CD8-positive, alpha-beta memory T cell (primary cell): ENCODE measurements around the gene SLC22A3. TPM values are rescaled to one million over a fixed set of nuclear protein-coding genes. Genes with fewer than 3 reads are reported as not detected.

ENCODE experiments used
- CTCF ChIA-PET: fragments of 350-600 bp; sonication (Branson Sonifier 250); formaldehyde crosslinking; loops from one replicate; lab custom pipeline; 2021; ENCODE audit warnings: antibody characterized with exemption; lab: Charles Lee
- POLR2A ChIA-PET: fragments of 350-600 bp; sonication (Branson Sonifier 250); formaldehyde crosslinking; loops from one replicate; lab custom pipeline; 2021; ENCODE audit warnings: antibody characterized with exemption; lab: Charles Lee
- DNase-seq, 5 donors: peaks; one replicate each; pipeline versions ENCODE4 v3.0.0 to v3.0.0-alpha.2; 2020 to 2022; ENCODE audit warnings: mixed read lengths in 1 of 5
- H3K27ac ChIP-seq: one replicate; pipeline ENCODE4 v1.7.0; 2013; ENCODE audit warnings: low read depth, mild to moderate bottlenecking, low read length, moderate library complexity
- H3K27me3 ChIP-seq: 2 replicates; pipeline ENCODE4 v1.7.0; 2013; ENCODE audit warnings: low read length, mild to moderate bottlenecking; ENCODE audit not compliant: insufficient read depth, poor library complexity, severe bottlenecking
- H3K36me3 ChIP-seq: 2 replicates; pipeline ENCODE4 v1.7.0; 2013; ENCODE audit warnings: mild to moderate bottlenecking, low read length, moderate library complexity; ENCODE audit not compliant: insufficient read depth
- H3K4me1 ChIP-seq: 2 replicates; pipeline ENCODE4 v1.7.0; 2013; ENCODE audit warnings: mild to moderate bottlenecking, low read length, moderate library complexity; ENCODE audit not compliant: insufficient read depth
- H3K4me3 ChIP-seq: 2 replicates; pipeline ENCODE4 v1.7.0; 2013; ENCODE audit warnings: mild to moderate bottlenecking, low read length
- H3K9me3 ChIP-seq: 2 replicates; pipeline ENCODE4 v1.7.0; 2013; ENCODE audit warnings: mild to moderate bottlenecking, low read length
- H3K27ac Mint-ChIP-seq, 8 donors: one replicate each; pipeline ENCODE4 v1.8.0; 2020 to 2021; ENCODE audit warnings: mixed read lengths in 8 of 8, mild to moderate bottlenecking in 6 of 8, inconsistent platforms in 3 of 8, moderate library complexity in 3 of 8
- H3K27me3 Mint-ChIP-seq, 2 donors: one replicate each; pipeline ENCODE4 v1.8.0; 2020 to 2021; ENCODE audit warnings: mixed read lengths in 2 of 2, mild to moderate bottlenecking in 1 of 2, moderate library complexity in 1 of 2
- H3K36me3 Mint-ChIP-seq, 3 donors: one replicate each; pipeline ENCODE4 v1.8.0; 2020 to 2021; ENCODE audit warnings: mixed read lengths in 3 of 3, inconsistent platforms in 1 of 3, mild to moderate bottlenecking in 1 of 3
- H3K4me1 Mint-ChIP-seq, 3 donors: one replicate each; pipeline ENCODE4 v1.8.0; 2020 to 2021; ENCODE audit warnings: mixed read lengths in 3 of 3, inconsistent platforms in 1 of 3, mild to moderate bottlenecking in 1 of 3
- H3K4me3 Mint-ChIP-seq, 7 donors: one replicate each; pipeline ENCODE4 v1.8.0; 2020 to 2021; ENCODE audit warnings: mixed read lengths in 7 of 7, mild to moderate bottlenecking in 6 of 7, moderate library complexity in 4 of 7, inconsistent platforms in 2 of 7
- H3K9me3 Mint-ChIP-seq, 5 donors: one replicate each; pipeline ENCODE4 v1.8.0; 2020 to 2022; ENCODE audit warnings: mixed read lengths in 5 of 5, mild to moderate bottlenecking in 3 of 5, moderate library complexity in 2 of 5, inconsistent platforms in 1 of 5
- polyA plus RNA-seq: library from polyadenylated mRNA; unstranded; fragments of 300-500 nt; fragmentation: Illumina TruSeq; gene quantifications from one replicate; pipeline ENCODE4 v1.2.3, GENCODE V29; 2021
- total RNA-seq, 2 experiments: library from RNA; stranded (reverse); gene quantifications; one replicate each; pipeline ENCODE4 v1.2.3, GENCODE V29; 2021

SLC22A3 gene
- total and polyA plus RNA-seq, 3 experiments from 2014 or later: not detected

GRCh38 chr6:160431791-160432404 lies 83.7 kb downstream of the SLC22A3 start:
- no peak overlapping the region for H3K4me3 ChIP-seq
- H3K27me3 Mint-ChIP-seq: peaks cover 15 to 64% of the 10 kb centered on the region in 2 donors
- peaks cover 12 to 13% (median 12%) of the 10 kb centered on the region in 3 donors for H3K4me1 Mint-ChIP-seq
- H3K9me3 Mint-ChIP-seq: no peaks in the 10 kb centered on the region
- H3K27ac ChIP-seq: no peak overlapping the region
- no peaks in the 10 kb centered on the region for H3K9me3 ChIP-seq
- H3K36me3 ChIP-seq: no peaks in the 10 kb centered on the region
- H3K4me1 ChIP-seq: no peaks in the 10 kb centered on the region
- DNase-seq: no peak
- peaks cover 5% of the 10 kb centered on the region for H3K27me3 ChIP-seq
- POLR2A ChIA-PET: interaction anchor here (0.6 kb wide), 1 partner anchor 20 kb away, joined by 3 read pairs; no protein-coding TSS in a partner anchor
- no peaks in the 10 kb centered on the region for H3K36me3 Mint-ChIP-seq
- CTCF ChIA-PET: interaction anchor here (1.4 kb wide), 1 partner anchor 23 kb away, joined by 3 read pairs; no protein-coding TSS in a partner anchor
- no peak overlapping the region for H3K4me3 Mint-ChIP-seq
- no peak overlapping the region for H3K27ac Mint-ChIP-seq

DNA sequence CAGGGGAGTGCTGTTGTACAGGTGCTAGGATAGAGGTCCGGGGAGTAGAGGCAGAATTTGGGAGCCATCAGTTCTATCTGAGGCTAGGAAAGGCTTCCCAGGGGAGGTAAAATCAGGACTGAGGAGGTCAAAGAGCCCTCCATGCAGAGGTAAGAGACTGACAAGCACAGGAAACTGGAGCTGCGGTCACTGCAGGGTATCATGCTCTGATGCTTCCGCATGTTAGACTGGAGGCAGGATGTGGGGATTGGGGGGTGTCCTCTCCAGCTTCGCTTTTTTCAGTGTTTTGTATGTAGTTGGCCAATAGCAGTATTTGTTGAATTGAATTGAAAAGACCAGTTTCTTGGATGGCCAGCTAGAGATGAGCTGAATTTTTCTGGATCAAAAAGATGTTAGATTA lies 87.8 kb downstream of the SLC22A3 start:
- H3K4me3 ChIP-seq: no peak overlapping the region
- Mint-ChIP-seq H3K4me3 (no peak overlapping the region), H3K9me3 (no peaks in the 10 kb centered on the region), H3K27ac (peak overlapping the region in 4 of 8 donors; percentile 15 to 36 (median 16)), H3K36me3 (no peaks in the 10 kb centered on the region), H3K4me1 (peaks cover 12% of the 10 kb centered on the region in 3 donors), H3K27me3 (peaks cover 16 to 51% of the 10 kb centered on the region in 2 donors)
- ChIA-PET POLR2A (no interaction called here), CTCF (no interaction called here)
- DNase-seq: no peak
- H3K27me3 ChIP-seq: no peaks in the 10 kb centered on the region
- no peaks in the 10 kb centered on the region for H3K36me3 ChIP-seq
- H3K27ac ChIP-seq: no peak overlapping the region
- H3K9me3 ChIP-seq: no peaks in the 10 kb centered on the region
- H3K4me1 ChIP-seq: no peaks in the 10 kb centered on the region

- Histone ChIP-seq H3K9me3 (no peaks in the 10 kb centered on the region), H3K27me3 (no peaks in the 10 kb centered on the region), H3K4me3 (no peak overlapping the region), H3K27ac (no peak overlapping the region), H3K4me1 (no peaks in the 10 kb centered on the region), H3K36me3 (no peaks in the 10 kb centered on the region)
- Mint-ChIP-seq H3K4me3 (no peak overlapping the region), H3K36me3 (no peaks in the 10 kb centered on the region), H3K9me3 (no peaks in the 10 kb centered on the region), H3K27ac (no peak overlapping the region), H3K27me3 (peaks cover 11 to 46% of the 10 kb centered on the region in 2 donors), H3K4me1 (peaks cover 12% of the 10 kb centered on the region in 3 donors)
- no peak for DNase-seq
- CTCF ChIA-PET: no interaction called here
- POLR2A ChIA-PET: no interaction called here
Observed at GRCh38 chr6:160437154-160437553, 89.0 kb downstream of the SLC22A3 start.

- peak overlapping the region in 1 of 8 donors; percentile 34 for H3K27ac Mint-ChIP-seq
- POLR2A ChIA-PET: no interaction called here
Observed at GRCh38 chr6:160437775-160438174, 89.6 kb downstream of the SLC22A3 start.

GRCh38 chr6:160438481-160438880 lies 90.3 kb downstream of the SLC22A3 start:
- H3K4me3 ChIP-seq: no peak overlapping the region
- H3K4me1 ChIP-seq: no peaks in the 10 kb centered on the region
- ChIA-PET CTCF (no interaction called here), POLR2A (no interaction called here)
- Mint-ChIP-seq H3K36me3 (no peaks in the 10 kb centered on the region), H3K27ac (no peak overlapping the region), H3K4me1 (peaks cover 12% of the 10 kb centered on the region in 3 donors), H3K9me3 (no peaks in the 10 kb centered on the region), H3K27me3 (peaks cover 12 to 51% of the 10 kb centered on the region in 2 donors), H3K4me3 (no peak overlapping the region)
- no peaks in the 10 kb centered on the region for H3K36me3 ChIP-seq
- DNase-seq: no peak
- no peaks in the 10 kb centered on the region for H3K27me3 ChIP-seq
- no peaks in the 10 kb centered on the region for H3K9me3 ChIP-seq
- H3K27ac ChIP-seq: no peak overlapping the region

More at GRCh38 chr6:160437775-160438174, 89.6 kb downstream of the SLC22A3 start:
- Histone ChIP-seq H3K4me1 (no peaks in the 10 kb centered on the region), H3K27me3 (no peaks in the 10 kb centered on the region), H3K36me3 (no peaks in the 10 kb centered on the region), H3K4me3 (no peak overlapping the region), H3K9me3 (no peaks in the 10 kb centered on the region), H3K27ac (no peak overlapping the region)
- Mint-ChIP-seq H3K4me3 (no peak overlapping the region), H3K9me3 (no peaks in the 10 kb centered on the region), H3K4me1 (peaks cover 12% of the 10 kb centered on the region in 3 donors), H3K36me3 (no peaks in the 10 kb centered on the region), H3K27me3 (peaks cover 12 to 48% of the 10 kb centered on the region in 2 donors)
- CTCF ChIA-PET: no interaction called here
- no peak for DNase-seq

GRCh38 chr6:160439751-160440150 lies 91.6 kb downstream of the SLC22A3 start:
- Mint-ChIP-seq H3K4me3 (no peak overlapping the region), H3K27ac (no peak overlapping the region), H3K27me3 (peaks cover 10 to 53% of the 10 kb centered on the region in 2 donors), H3K9me3 (no peaks in the 10 kb centered on the region), H3K4me1 (peaks cover 12% of the 10 kb centered on the region in 3 donors), H3K36me3 (peaks cover 0 to 4% (median 0%) of the 10 kb centered on the region in 3 donors)
- Histone ChIP-seq H3K36me3 (no peaks in the 10 kb centered on the region), H3K4me1 (no peaks in the 10 kb centered on the region), H3K27ac (no peak overlapping the region), H3K9me3 (no peaks in the 10 kb centered on the region), H3K4me3 (no peak overlapping the region), H3K27me3 (no peaks in the 10 kb centered on the region)
- no peak for DNase-seq
- POLR2A ChIA-PET: no interaction called here
- CTCF ChIA-PET: no interaction called here

- no peak for DNase-seq
- H3K27me3 ChIP-seq: no peaks in the 10 kb centered on the region
- H3K4me1 ChIP-seq: no peaks in the 10 kb centered on the region
- H3K4me1 Mint-ChIP-seq: no peaks in the 10 kb centered on the region
- H3K4me3 ChIP-seq: no peak overlapping the region
- POLR2A ChIA-PET: no interaction called here
- H3K27ac ChIP-seq: no peak overlapping the region
- no peak overlapping the region for H3K27ac Mint-ChIP-seq
- H3K9me3 Mint-ChIP-seq: peaks cover 0 to 12% (median 0%) of the 10 kb centered on the region in 5 donors
- H3K36me3 ChIP-seq: no peaks in the 10 kb centered on the region
- H3K36me3 Mint-ChIP-seq: peaks cover 0 to 21% (median 2%) of the 10 kb centered on the region in 3 donors
- H3K4me3 Mint-ChIP-seq: no peak overlapping the region
- H3K27me3 Mint-ChIP-seq: peaks cover 9 to 48% of the 10 kb centered on the region in 2 donors
- H3K9me3 ChIP-seq: no peaks in the 10 kb centered on the region
- CTCF ChIA-PET: interaction anchor here (1.2 kb wide), 1 partner anchor 14 kb away, joined by 3 read pairs; no protein-coding TSS in a partner anchor
Observed at GRCh38 chr6:160442151-160442550, 94.0 kb downstream of the SLC22A3 start.

GRCh38 chr6:160445130-160445529 lies 97.0 kb downstream of the SLC22A3 start:
- Mint-ChIP-seq H3K4me3 (no peak overlapping the region), H3K27me3 (peaks cover 8 to 33% of the 10 kb centered on the region in 2 donors), H3K36me3 (peaks cover 0 to 26% (median 2%) of the 10 kb centered on the region in 3 donors), H3K27ac (peak overlapping the region in 1 of 8 donors; percentile 79), H3K4me1 (no peaks in the 10 kb centered on the region), H3K9me3 (peaks cover 0 to 15% (median 3%) of the 10 kb centered on the region in 5 donors)
- no peaks in the 10 kb centered on the region for H3K36me3 ChIP-seq
- ChIA-PET POLR2A (no interaction called here), CTCF (interaction anchor here (2.9 kb wide), 1 partner anchor 10 kb away, joined by 11 read pairs; no protein-coding TSS in a partner anchor)
- DNase-seq: no peak
- no peaks in the 10 kb centered on the region for H3K9me3 ChIP-seq
- no peaks in the 10 kb centered on the region for H3K4me1 ChIP-seq
- no peak overlapping the region for H3K27ac ChIP-seq
- no peaks in the 10 kb centered on the region for H3K27me3 ChIP-seq
- no peak overlapping the region for H3K4me3 ChIP-seq
